DND-41 (cell line): ENCODE results near the gene OR52D1.

ENCODE experiments used
- ATAC-seq: fragments of 200-7000 bp; cut with Tn5 transposase; 3 replicates; pipeline ENCODE4 v1.9.1; 2021; ENCODE audit warnings: low read depth; ENCODE audit not compliant: insufficient read depth
- DNase-seq: peaks from one replicate; pipeline ENCODE4 v3.0.0-alpha.2; 2020
- H2AFZ ChIP-seq: 2 replicates; pipeline ENCODE4 v1.6.0; 2012; ENCODE audit warnings: low read depth, low read length
- H3K27ac ChIP-seq: 2 replicates; pipeline ENCODE4 v1.5.1; 2012; ENCODE audit warnings: low read length, inconsistent platforms
- H3K27me3 ChIP-seq: fragments of 200-600 bp; sonication (generic); 2 replicates; pipeline ENCODE4 v1.6.0; 2012; ENCODE audit warnings: low read length, mild to moderate bottlenecking, inconsistent platforms; ENCODE audit not compliant: insufficient read depth, poor library complexity
- H3K36me3 ChIP-seq: 2 replicates; pipeline ENCODE4 v1.5.1; 2012; ENCODE audit warnings: low read length, inconsistent platforms; ENCODE audit not compliant: insufficient read depth
- H3K4me1 ChIP-seq: 2 replicates; pipeline ENCODE4 v1.5.1; 2012; ENCODE audit warnings: mild to moderate bottlenecking, low read length; ENCODE audit not compliant: insufficient read depth
- H3K4me2 ChIP-seq: 2 replicates; pipeline ENCODE4 v1.6.0; 2012; ENCODE audit warnings: mild to moderate bottlenecking, moderate library complexity, low read length, inconsistent platforms; ENCODE audit not compliant: insufficient read depth
- H3K4me3 ChIP-seq, 2 experiments: fragments of 200-600 bp in 1 of 2; shearing (Covaris generic) in 1 of 2; 2 replicates each; pipeline ENCODE4 v1.5.1; 2012 to 2016; ENCODE audit warnings: inconsistent platforms in 2 of 2, low read length in 2 of 2, mild to moderate bottlenecking in 2 of 2, low read depth in 1 of 2, moderate library complexity in 1 of 2
- H3K79me2 ChIP-seq: 2 replicates; pipeline ENCODE4 v1.6.0; 2012; ENCODE audit warnings: low read length, inconsistent platforms; ENCODE audit not compliant: insufficient read depth
- H3K9ac ChIP-seq: 2 replicates; pipeline ENCODE4 v1.6.0; 2012; ENCODE audit warnings: low read depth, mild to moderate bottlenecking, inconsistent platforms, low read length, moderate library complexity
- H3K9me3 ChIP-seq: 2 replicates; pipeline ENCODE4 v1.5.1; 2012; ENCODE audit warnings: low read length, moderate library complexity, mild to moderate bottlenecking, inconsistent platforms; ENCODE audit not compliant: insufficient read depth, severe bottlenecking
- H4K20me1 ChIP-seq: 2 replicates; pipeline ENCODE4 v1.6.0; 2012; ENCODE audit warnings: low read length; ENCODE audit not compliant: insufficient read depth
- EZH2 ChIP-seq: IDR thresholded peaks from 3 replicates; pipeline ENCODE4 v1.6.1; 2012; ENCODE audit warnings: borderline replicate concordance, low read depth, mild to moderate bottlenecking, moderate library complexity, low read length, inconsistent platforms; ENCODE audit not compliant: severe bottlenecking
- TF ChIP-seq, protein P1 (sequence below): IDR thresholded peaks from 2 replicates; pipeline ENCODE4 v1.5.1; 2012; ENCODE audit warnings: borderline replicate concordance, low read length, moderate library complexity, mild to moderate bottlenecking; ENCODE audit not compliant: poor library complexity, severe bottlenecking; ENCODE audit errors: extremely low read depth

OR52D1 gene

DNA sequence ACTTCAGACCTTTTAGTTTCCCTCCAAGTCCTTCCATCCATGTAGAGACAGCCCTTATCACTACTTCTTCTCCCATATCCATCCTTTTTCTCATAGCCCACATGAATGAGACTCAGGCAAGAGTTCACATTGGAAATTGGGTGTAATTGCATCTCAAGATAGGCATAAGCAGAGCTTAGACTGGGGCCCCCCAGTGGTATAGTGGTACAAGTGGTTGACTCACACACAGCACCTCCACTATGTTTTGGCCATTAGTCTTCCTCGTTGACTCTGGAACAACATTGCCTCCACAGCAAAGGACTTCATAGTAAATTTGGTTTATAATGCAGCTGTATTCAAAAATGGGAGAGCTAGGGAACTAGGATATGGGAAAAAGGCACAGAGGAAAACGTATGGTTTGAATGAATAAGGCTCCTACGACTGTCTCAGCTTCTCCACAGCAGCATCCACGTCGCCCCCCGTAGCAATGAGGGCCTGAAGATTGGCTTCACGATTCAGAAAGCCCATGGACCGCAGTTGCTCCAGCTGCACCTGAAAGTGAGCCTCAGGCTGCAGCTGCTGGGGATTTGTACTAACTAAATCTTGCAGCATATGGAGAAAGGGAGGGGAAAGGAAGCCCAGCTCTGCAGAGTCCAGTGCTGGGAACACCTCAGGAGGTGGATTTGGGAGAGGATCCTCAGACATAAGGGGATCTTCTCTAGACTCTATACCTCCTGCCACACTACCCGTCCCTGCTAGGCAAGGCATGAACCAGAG, 18.9 kb downstream of the OR52D1 start:
- TF ChIP-seq, protein P1, sequence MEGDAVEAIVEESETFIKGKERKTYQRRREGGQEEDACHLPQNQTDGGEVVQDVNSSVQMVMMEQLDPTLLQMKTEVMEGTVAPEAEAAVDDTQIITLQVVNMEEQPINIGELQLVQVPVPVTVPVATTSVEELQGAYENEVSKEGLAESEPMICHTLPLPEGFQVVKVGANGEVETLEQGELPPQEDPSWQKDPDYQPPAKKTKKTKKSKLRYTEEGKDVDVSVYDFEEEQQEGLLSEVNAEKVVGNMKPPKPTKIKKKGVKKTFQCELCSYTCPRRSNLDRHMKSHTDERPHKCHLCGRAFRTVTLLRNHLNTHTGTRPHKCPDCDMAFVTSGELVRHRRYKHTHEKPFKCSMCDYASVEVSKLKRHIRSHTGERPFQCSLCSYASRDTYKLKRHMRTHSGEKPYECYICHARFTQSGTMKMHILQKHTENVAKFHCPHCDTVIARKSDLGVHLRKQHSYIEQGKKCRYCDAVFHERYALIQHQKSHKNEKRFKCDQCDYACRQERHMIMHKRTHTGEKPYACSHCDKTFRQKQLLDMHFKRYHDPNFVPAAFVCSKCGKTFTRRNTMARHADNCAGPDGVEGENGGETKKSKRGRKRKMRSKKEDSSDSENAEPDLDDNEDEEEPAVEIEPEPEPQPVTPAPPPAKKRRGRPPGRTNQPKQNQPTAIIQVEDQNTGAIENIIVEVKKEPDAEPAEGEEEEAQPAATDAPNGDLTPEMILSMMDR = peak; percentile 2
- no peak for TF ChIP-seq EZH2
- Histone ChIP-seq H3K27ac (no peak overlapping the region), H3K27me3 (peaks cover 14% of the 10 kb centered on the region), H3K36me3 (no peaks in the 10 kb centered on the region), H3K4me1 (no peaks in the 10 kb centered on the region), H3K79me2 (no peaks in the 10 kb centered on the region), H3K4me2 (no peak overlapping the region), H3K9me3 (no peaks in the 10 kb centered on the region), H3K4me3 (no peak overlapping the region), H4K20me1 (no peaks in the 10 kb centered on the region), H3K9ac (no peak overlapping the region), H2AFZ (no peak overlapping the region)
- DNase-seq = no peak
- no peak for ATAC-seq

DNA sequence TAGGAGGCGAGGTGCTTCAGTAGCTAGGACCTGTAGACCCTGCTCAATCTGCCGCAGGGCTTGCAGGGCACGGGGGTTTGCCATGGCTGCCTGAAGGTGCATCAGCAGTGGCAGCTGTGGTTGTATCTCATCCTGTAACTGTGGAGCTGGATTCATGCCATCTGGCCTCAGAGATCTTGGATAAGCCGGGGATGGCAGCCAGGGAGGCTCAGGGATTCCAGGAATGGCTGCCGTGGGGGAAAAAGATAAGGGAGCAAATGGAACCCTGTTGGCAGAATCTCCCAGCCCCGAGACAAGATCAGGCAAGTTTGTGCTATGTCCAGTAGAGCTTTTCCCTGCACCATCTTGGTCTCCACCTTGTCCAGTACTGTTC, 19.4 kb downstream of the OR52D1 start:
- H2AFZ ChIP-seq = no peak overlapping the region
- H3K4me1 ChIP-seq = no peaks in the 10 kb centered on the region
- TF ChIP-seq EZH2 = no peak
- TF ChIP-seq, protein P1 = no peak
- ATAC-seq (no peak), DNase-seq (no peak)
- no peaks in the 10 kb centered on the region for H3K9me3 ChIP-seq
- no peaks in the 10 kb centered on the region for H4K20me1 ChIP-seq
- H3K4me2 ChIP-seq = no peak overlapping the region
- H3K4me3 ChIP-seq = no peak overlapping the region
- no peak overlapping the region for H3K27ac ChIP-seq
- H3K79me2 ChIP-seq = no peaks in the 10 kb centered on the region
- H3K9ac ChIP-seq = no peak overlapping the region
- no peaks in the 10 kb centered on the region for H3K36me3 ChIP-seq
- H3K27me3 ChIP-seq = peaks cover 15% of the 10 kb centered on the region

DNA sequence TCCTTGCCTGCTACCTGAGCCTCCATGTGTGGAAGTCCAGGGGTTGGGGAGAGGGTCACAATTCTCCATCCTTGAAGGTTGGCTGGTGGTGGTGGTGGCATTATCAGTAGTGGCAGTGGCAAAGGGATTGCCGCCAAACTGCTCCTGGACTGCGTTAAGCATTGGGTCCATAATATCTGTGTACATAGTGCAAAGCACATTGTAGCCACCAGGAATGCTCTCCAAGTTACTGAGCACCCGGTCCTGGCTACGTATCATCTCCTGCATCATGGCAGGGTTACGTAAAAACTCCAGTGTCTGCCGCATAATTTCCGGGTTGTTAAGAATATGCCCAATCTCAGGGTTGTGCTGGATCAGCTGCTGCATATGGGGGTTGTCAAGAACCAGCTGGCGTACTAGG, 20.1 kb downstream of the OR52D1 start:
- H3K27me3 ChIP-seq = peaks cover 17% of the 10 kb centered on the region
- H3K27ac ChIP-seq = no peak overlapping the region
- H3K36me3 ChIP-seq = no peaks in the 10 kb centered on the region
- no peak overlapping the region for H3K4me2 ChIP-seq
- H3K4me3 ChIP-seq = no peak overlapping the region
- H3K79me2 ChIP-seq = no peaks in the 10 kb centered on the region
- no peaks in the 10 kb centered on the region for H4K20me1 ChIP-seq
- ATAC-seq = no peak
- no peak for TF ChIP-seq EZH2
- TF ChIP-seq, protein P1 = no peak
- no peak overlapping the region for H3K9ac ChIP-seq
- no peaks in the 10 kb centered on the region for H3K4me1 ChIP-seq
- H3K9me3 ChIP-seq = no peaks in the 10 kb centered on the region
- H2AFZ ChIP-seq = no peak overlapping the region
- DNase-seq = no peak
